Activated naive CD4-positive, alpha-beta T cell (primary cell): ENCODE measurements around the gene SCAPER.
"Not testable (repeated sequence)": the region's sequence is repeated elsewhere in the genome, so short reads cannot be mapped to it uniquely, and the experiment has no call there.

Source experiments
- DNase-seq, 4 experiments: peaks; one replicate each; lab custom pipeline; 2025; lab: John Stamatoyannopoulos, UW

Gene SCAPER

DNA sequence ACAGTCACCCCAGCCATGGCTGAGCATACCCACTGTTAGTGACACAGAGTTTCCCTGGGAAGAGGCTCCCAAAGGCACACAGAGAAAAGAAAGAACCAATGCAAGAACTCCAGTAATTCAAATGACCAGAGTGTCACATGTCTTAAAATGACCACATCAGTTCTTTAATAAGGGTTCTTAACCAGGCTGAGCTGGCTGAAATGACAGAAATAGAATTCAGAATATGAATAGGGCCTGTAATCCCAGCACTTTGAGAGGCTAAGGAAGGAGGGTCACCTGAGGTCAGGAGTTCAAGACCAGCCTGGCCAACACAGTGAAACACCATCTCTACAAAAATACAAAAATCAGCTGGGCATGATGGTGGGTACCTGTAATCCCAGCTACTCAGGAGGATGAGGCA, 54.8 kb downstream of the SCAPER start:
- DNase-seq, result not testable (repeated sequence)

- DNase-seq, result no peak
Observed at GRCh38 chr15:76846782-76847181, 58.4 kb downstream of the SCAPER start.

DNA sequence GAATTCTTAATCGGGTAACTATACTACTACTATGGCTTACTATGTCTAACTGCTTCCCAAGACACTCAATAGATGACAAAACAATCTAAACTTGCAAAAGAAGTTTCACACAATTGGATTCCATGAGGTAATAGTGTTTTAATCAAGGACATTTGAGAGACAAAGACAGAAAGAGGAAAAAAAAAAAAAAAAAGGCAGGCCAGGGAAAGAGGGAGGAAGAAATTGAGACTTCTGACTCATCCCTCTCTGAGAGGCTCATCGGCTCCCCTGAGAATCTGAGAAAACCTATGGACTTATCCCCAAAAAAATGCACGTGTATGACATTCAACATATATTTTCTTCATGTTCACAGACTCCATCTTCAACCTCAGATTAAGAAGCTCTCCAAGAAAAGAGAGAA, 61.0 kb downstream of the SCAPER start:
- no peak for DNase-seq

DNA sequence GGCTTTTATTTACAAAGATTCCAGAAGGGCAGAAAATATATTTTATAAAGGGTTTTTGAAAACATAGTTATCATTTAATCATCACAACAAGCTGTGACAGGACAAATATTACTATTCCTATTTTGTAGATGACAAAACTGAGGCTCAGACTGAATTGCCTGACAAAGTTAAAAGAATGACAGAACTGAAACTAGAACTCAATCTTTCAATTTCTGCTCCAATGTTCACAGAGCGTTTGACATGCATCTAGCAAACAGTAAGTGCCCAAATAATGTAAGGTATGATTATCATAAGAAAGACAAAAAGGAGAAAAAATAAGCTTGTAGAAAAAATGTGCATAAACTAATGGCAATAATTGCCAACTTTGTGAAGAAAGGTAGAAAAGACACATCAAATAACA, 61.9 kb downstream of the SCAPER start:
- DNase-seq, result no peak

- DNase-seq, result no peak
Observed at GRCh38 chr15:76840830-76841460, 64.2 kb downstream of the SCAPER start.

DNA sequence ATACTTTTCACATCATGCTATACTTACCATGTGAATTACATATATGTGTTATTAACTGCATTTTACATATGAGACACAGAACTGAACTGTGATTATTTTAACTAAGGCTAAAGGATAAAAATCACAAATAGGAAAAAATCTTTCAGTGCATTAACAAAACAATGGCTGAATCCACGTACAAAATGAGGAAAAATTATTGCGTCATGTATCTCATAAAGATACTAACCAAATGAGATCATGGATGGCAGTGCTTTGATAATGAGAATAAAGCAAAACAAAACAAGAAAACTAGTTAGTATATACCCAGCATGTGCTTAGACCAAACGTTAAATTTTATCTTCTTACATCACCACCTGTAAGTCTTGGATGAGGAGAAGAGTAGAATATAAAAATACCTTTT, 66.0 kb downstream of the SCAPER start:
- no peak for DNase-seq

- no peak for DNase-seq
Observed at GRCh38 chr15:76837474-76837873, 67.7 kb downstream of the SCAPER start.

DNA sequence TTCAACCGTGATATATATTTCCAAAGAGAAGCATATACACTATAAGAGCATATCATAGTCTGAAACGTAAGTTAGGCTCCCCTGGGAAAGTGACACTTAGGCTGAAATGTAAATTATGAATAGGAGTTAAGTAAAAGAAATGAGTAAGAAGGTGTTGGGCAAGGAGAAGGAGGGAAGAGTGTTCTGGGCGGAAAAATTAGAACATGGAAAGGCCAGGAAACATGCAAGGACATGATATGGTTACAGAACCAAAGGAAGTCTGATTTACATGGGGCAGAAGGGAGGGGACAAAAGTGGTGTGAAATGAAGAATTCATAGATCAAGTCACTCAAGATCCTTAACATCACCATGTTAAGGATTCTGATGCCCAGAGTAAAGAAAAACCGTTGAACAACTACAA, 75.2 kb downstream of the SCAPER start:
- no peak for DNase-seq

GRCh38 chr15:76823890-76824289, 81.2 kb downstream of the SCAPER start:
- DNase-seq, result no peak

GRCh38 chr15:76823303-76823702, 81.8 kb downstream of the SCAPER start:
- DNase-seq, result no peak

GRCh38 chr15:76818926-76819325, 86.2 kb downstream of the SCAPER start:
- DNase-seq, result not testable (repeated sequence)

- no peak for DNase-seq
Observed at GRCh38 chr15:76815421-76815820, 89.7 kb downstream of the SCAPER start.

GRCh38 chr15:76812381-76812780, 92.8 kb downstream of the SCAPER start:
- no peak for DNase-seq

DNA sequence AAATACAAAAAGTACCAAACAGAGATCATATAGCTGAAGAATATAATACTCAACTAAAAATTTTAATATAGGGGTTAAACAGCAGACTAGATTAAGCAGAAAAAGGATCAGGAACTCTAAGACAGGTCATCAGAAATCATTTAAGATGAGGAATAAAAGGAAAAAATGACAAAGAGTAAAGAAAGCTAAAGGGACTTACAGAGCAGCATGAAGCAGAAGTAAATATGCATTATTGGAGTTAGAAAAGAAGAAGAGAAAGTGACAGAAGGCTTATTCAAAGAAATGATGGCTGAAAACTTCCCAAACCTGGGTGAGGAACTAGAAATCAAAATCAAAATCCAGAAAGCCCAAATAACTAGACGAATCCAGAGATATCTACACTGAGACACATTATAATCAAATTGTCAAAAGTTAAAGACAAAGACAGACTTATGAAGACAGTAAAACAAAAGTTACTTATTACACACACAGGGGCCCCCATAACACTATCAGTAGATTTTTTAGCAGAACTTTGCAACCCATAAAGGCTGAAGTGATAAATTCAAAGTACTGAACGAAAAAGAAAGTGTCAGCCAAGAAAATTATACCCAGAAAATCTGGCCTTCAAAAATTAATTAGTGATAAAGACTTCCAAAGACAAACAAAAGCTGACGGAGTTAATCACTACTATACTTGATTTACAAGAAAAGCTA, 95.6 kb downstream of the SCAPER start:
- no peak for DNase-seq

- no peak for DNase-seq
Observed at GRCh38 chr15:76803049-76803571, 102.0 kb downstream of the SCAPER start.

- no peak for DNase-seq
Observed at GRCh38 chr15:76802411-76802810, 102.7 kb downstream of the SCAPER start.

DNA sequence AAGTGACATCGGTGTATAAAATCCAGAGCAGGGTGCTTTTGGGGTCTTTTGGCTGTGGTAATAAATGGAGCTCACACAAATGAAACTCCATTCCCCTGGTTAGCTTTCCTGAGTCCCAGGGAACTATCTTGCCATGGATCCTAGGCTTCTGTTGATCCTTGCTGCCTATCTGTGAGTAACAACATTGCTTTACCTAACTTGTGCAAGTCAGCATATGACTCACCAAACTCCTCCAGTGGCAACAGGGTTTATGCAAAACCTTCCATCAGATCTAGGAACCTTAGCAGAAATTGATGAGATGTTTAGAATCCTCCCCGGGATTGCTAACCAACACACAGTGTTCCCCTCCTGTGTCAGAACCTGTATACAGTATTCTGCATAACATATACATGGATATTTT, 105.4 kb downstream of the SCAPER start:
- no peak for DNase-seq

GRCh38 chr15:76795217-76795616, 109.9 kb downstream of the SCAPER start:
- DNase-seq, result no peak

- no peak for DNase-seq
Observed at GRCh38 chr15:76793162-76793561, 112.0 kb downstream of the SCAPER start.

DNA sequence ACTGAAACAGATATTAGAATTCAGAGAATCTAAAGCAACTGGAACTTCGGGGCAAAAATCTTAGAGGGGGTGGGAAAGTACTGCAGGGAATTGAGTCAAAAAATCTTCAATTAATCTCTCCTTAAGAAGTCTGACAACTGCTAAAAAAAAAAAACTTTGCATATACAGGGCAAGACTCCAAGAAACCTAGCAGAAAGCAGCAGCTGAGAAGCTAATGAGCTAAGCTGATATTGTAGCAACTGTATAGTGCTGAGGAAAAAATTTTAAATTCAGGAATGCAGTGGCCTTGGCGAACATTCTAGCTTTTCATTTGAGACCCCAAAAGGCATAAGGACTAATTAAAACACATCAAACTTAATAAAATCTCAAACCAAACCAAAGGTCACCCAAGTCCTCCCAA, 113.6 kb downstream of the SCAPER start:
- no peak for DNase-seq

GRCh38 chr15:76787273-76787672, 117.9 kb downstream of the SCAPER start:
- no peak for DNase-seq

DNA sequence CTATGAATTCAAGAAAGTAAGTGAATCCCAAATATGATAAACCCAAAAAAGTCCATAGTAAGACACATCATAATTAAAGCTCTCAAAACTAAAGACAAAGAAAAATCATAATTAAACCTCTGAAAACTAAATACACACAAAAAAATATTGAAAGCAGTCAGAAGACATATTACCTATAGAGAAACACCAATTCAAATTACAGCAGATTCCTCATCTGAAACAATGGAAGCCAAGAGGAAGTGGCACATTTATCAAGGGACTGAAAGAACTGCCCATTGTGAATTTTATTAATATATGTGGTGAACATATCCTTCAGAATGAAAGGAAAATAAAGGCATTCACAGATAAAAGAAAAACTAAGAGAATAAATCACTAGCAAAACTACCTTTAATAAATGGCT, 128.2 kb downstream of the SCAPER start:
- DNase-seq, result no peak

GRCh38 chr15:76776480-76776879, 128.7 kb downstream of the SCAPER start:
- no peak for DNase-seq

- no peak for DNase-seq
Observed at GRCh38 chr15:76773234-76773633, 131.9 kb downstream of the SCAPER start.
